ENCODE measurements around the gene UNC5B. TPM values are rescaled to one million over a fixed set of nuclear protein-coding genes. Genes with fewer than 3 reads are reported as not detected.

The UNC5B gene
- total and polyA plus RNA-seq, 8 donors: 14.4 to 31.2 (median 21.4) TPM

DNA sequence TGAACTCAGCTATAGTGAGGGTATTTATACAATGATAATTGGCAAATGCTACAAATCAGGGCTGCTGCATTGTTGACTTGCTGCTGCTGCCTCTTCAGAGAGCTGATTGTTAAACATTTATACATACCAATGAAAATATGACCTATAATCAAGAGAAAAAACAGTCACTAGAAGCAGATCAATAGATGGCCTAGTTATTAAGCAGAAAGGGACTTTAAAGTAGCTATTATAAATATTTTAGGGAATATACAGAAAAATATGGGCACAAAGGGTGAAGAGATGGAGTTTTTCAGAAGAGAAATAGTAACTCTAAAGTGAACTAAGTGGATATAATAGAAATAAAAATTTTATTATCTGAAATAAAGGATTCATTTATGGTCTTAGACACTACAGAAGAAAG is 14.4 kb upstream of the UNC5B start:
- no peak for DNase-seq
- Histone ChIP-seq H3K9me3 (peaks cover 0 to 22% of the 10 kb centered on the region in 2 donors), H3K27me3 (no peaks in the 10 kb centered on the region), H3K4me3 (no peak overlapping the region), H3K27ac (no peak overlapping the region), H3K4me1 (no peaks in the 10 kb centered on the region), H3K36me3 (no peaks in the 10 kb centered on the region)
- TF ChIP-seq, protein P1, sequence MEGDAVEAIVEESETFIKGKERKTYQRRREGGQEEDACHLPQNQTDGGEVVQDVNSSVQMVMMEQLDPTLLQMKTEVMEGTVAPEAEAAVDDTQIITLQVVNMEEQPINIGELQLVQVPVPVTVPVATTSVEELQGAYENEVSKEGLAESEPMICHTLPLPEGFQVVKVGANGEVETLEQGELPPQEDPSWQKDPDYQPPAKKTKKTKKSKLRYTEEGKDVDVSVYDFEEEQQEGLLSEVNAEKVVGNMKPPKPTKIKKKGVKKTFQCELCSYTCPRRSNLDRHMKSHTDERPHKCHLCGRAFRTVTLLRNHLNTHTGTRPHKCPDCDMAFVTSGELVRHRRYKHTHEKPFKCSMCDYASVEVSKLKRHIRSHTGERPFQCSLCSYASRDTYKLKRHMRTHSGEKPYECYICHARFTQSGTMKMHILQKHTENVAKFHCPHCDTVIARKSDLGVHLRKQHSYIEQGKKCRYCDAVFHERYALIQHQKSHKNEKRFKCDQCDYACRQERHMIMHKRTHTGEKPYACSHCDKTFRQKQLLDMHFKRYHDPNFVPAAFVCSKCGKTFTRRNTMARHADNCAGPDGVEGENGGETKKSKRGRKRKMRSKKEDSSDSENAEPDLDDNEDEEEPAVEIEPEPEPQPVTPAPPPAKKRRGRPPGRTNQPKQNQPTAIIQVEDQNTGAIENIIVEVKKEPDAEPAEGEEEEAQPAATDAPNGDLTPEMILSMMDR (IDR thresholded peaks at IDR 0.05): no peak
- intact Hi-C loops (cut with DNase I): loop anchor here in 1 of 2 donors (10.0 kb wide), 1 partner anchor 263 kb away; no protein-coding TSS in a partner anchor
- ATAC-seq: no peak

DNA sequence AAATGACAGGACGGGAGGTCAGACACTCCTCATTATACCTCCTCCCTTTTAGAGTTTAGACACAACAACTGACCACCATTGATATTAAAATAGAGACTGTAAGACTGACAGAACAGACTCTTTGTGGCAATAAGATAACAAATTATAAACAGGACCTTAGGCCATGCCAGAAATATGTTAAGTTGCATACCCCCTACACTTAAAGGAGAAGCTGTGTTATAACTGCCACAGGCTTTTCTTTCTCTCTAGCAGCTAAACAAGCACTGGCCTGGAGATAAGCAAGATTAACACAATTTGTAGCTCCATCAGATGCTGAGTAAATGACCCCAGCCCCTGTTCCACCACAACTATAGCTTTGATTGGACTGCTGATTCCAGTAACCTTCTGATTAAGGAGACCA is 10.5 kb upstream of the UNC5B start:
- intact Hi-C loops (cut with DNase I): no loop called here
- TF ChIP-seq, protein P1 (IDR thresholded peaks at IDR 0.05): no peak
- Histone ChIP-seq H3K9me3 (peaks cover 0 to 19% of the 10 kb centered on the region in 2 donors), H3K27me3 (peaks cover 0 to 5% of the 10 kb centered on the region in 2 donors), H3K27ac (no peak overlapping the region), H3K4me1 (no peaks in the 10 kb centered on the region), H3K4me3 (no peak overlapping the region), H3K36me3 (no peaks in the 10 kb centered on the region)
- DNase-seq: no peak
- ATAC-seq: no peak

DNA sequence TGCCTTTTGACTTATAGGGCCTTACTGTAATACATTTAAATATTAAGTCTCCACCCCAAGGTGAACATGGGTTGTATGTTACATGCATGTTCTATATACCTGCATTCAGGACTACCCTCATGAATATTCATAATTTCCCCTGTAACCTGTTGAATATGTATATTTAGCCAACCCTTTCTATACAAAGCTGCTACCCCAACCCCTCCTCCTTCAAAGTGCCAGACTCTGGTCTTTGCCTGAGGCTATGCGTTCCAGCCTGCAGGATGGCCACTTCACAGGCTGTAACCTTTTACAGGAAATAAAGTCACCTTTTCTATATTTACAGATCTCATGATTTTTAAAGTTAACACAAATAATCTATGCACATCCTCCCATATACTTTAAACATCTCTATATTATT is 10.1 kb upstream of the UNC5B start:
- no peak for ATAC-seq

DNA sequence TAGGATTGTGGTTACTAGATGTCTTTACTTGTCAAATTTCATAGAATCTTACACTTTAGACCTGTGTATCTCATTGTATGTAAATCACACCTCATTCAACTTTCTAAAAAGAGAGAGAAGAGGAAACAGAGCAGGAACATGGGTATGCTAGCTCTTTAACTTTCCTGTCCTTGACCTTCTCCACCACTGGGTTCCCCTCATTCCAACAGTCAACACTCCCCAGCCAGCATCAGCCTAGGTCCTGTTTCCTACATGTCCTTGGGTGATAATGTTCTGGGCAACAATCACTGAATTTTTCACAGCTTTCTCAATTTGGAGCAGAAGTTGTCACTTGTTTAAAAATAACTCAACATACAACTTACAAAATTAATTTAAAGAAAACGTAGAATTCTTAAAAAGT is 9.2 kb upstream of the UNC5B start:
- Histone ChIP-seq H3K27me3 (peaks cover 0 to 5% of the 10 kb centered on the region in 2 donors), H3K4me1 (no peaks in the 10 kb centered on the region), H3K36me3 (no peaks in the 10 kb centered on the region), H3K9me3 (peaks cover 0 to 10% of the 10 kb centered on the region in 2 donors), H3K4me3 (no peak overlapping the region), H3K27ac (no peak overlapping the region)
- intact Hi-C loops (cut with DNase I): no loop called here
- TF ChIP-seq, protein P1 (IDR thresholded peaks at IDR 0.05): no peak
- DNase-seq: no peak
- ATAC-seq: no peak

More for the DNA sequence above, 10.1 kb upstream of the UNC5B start:
- intact Hi-C loops (cut with DNase I): no loop called here
- no peak for DNase-seq
- H3K36me3 ChIP-seq: no peaks in the 10 kb centered on the region
- H3K4me3 ChIP-seq: no peak overlapping the region
- H3K27ac ChIP-seq: no peak overlapping the region
- TF ChIP-seq, protein P1 (IDR thresholded peaks at IDR 0.05): no peak
- H3K27me3 ChIP-seq: peaks cover 0 to 5% of the 10 kb centered on the region in 2 donors
- H3K9me3 ChIP-seq: peaks cover 0 to 18% of the 10 kb centered on the region in 2 donors
- H3K4me1 ChIP-seq: no peaks in the 10 kb centered on the region

DNA sequence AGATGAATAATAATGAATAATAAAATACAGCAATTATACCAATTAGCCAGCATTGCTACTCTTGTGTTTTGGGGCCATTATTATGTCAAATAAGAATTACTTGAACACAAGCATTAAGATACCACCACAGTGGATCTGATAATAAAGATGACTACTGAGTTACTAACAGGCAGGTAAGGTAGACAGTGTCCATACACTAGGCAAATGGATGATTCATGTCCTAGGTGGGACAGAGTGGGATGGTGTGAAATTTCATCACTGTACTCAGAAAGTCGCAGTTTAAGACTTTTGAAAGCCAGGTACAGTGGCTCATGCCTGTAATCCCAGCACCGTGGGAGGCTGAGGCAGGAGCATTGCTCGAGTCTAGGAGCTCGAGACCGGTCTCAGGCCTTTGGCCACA is 8.7 kb upstream of the UNC5B start:
- TF ChIP-seq, protein P1 (IDR thresholded peaks at IDR 0.05): no peak
- H3K4me1 ChIP-seq: peaks cover under 1% of the 10 kb centered on the region in 2 donors

More for the DNA sequence above, 8.7 kb upstream of the UNC5B start:
- peaks cover 0 to 4% of the 10 kb centered on the region in 2 donors for H3K9me3 ChIP-seq
- DNase-seq (no peak), ATAC-seq (no peak)
- intact Hi-C loops (cut with DNase I): no loop called here
- no peak overlapping the region for H3K4me3 ChIP-seq
- no peaks in the 10 kb centered on the region for H3K36me3 ChIP-seq
- H3K27ac ChIP-seq: no peak overlapping the region
- peaks cover 0 to 7% of the 10 kb centered on the region in 2 donors for H3K27me3 ChIP-seq
